ENCODE data around the gene CIAO2B.

Gene CIAO2B

GRCh38 chr16:66891360-66891759 is 42.8 kb downstream of the CIAO2B start:
- no peak for DNase-seq (ENCODE audit: low spot score)
- TF ChIP-seq CTCF (IDR thresholded peaks at IDR 0.05; ENCODE audit: extremely low read depth, missing control alignments): no peak

GRCh38 chr16:66890799-66891198 is 43.4 kb downstream of the CIAO2B start:
- TF ChIP-seq CTCF (IDR thresholded peaks at IDR 0.05; ENCODE audit: extremely low read depth, missing control alignments): no peak
- DNase-seq (ENCODE audit: low spot score): no peak

- TF ChIP-seq CTCF (IDR thresholded peaks at IDR 0.05; ENCODE audit: extremely low read depth, missing control alignments): no peak
Measured at GRCh38 chr16:66889622-66890021, 44.6 kb downstream of the CIAO2B start.

GRCh38 chr16:66888647-66889615 is 45.3 kb downstream of the CIAO2B start:
- no peak for TF ChIP-seq CTCF (IDR thresholded peaks at IDR 0.05; ENCODE audit: extremely low read depth, missing control alignments)
- no peak for DNase-seq (ENCODE audit: low spot score)

More at GRCh38 chr16:66889622-66890021, 44.6 kb downstream of the CIAO2B start:
- no peak for DNase-seq (ENCODE audit: low spot score)

- no peak for DNase-seq (ENCODE audit: low spot score)
- no peak for TF ChIP-seq CTCF (IDR thresholded peaks at IDR 0.05; ENCODE audit: extremely low read depth, missing control alignments)
Measured at GRCh38 chr16:66886914-66887313, 47.3 kb downstream of the CIAO2B start.

GRCh38 chr16:66886321-66886720 is 47.9 kb downstream of the CIAO2B start:
- no peak for DNase-seq (ENCODE audit: low spot score)
- no peak for TF ChIP-seq CTCF (IDR thresholded peaks at IDR 0.05; ENCODE audit: extremely low read depth, missing control alignments)

- no peak for TF ChIP-seq CTCF (IDR thresholded peaks at IDR 0.05; ENCODE audit: extremely low read depth, missing control alignments)
- DNase-seq (ENCODE audit: low spot score): no peak
Measured at GRCh38 chr16:66885491-66885890, 48.7 kb downstream of the CIAO2B start.
